Ecto neural progenitor cell (in vitro differentiated cells): ENCODE measurements around the gene IZUMO2.

Source experiments
- DNase-seq: peaks from one replicate; pipeline ENCODE4 v3.0.0-alpha.2; 2018; ENCODE audit warnings: low spot score

Gene IZUMO2

GRCh38 chr19:50162988-50163387 is at the start of gene IZUMO2:
Gene IZUMO2, minus strand, starts transcription at chr19:50163281. Its CDS starts 87 bp downstream, at chr19:50163194.
- no peak for DNase-seq

- DNase-seq = no peak
Measured at GRCh38 chr19:50210425-50210824, 47.3 kb upstream of the IZUMO2 start.

- DNase-seq = no peak
Measured at GRCh38 chr19:50209131-50209530, 46.0 kb upstream of the IZUMO2 start.

- DNase-seq = no peak
Measured at GRCh38 chr19:50207730-50208129, 44.6 kb upstream of the IZUMO2 start.

- no peak for DNase-seq
Measured at GRCh38 chr19:50206191-50206590, 43.1 kb upstream of the IZUMO2 start.

GRCh38 chr19:50205681-50206138 is 42.6 kb upstream of the IZUMO2 start:
- DNase-seq = peak; percentile 55

GRCh38 chr19:50204811-50205675 is 42.0 kb upstream of the IZUMO2 start:
- peak; percentile 90 for DNase-seq

GRCh38 chr19:50204081-50204428 is 41.0 kb upstream of the IZUMO2 start:
- DNase-seq = no peak

GRCh38 chr19:50203281-50204080 is 40.4 kb upstream of the IZUMO2 start, which contains the start of gene MYH14:
Gene MYH14, plus strand, starts transcription at chr19:50203622. Its CDS starts 6,744 bp downstream, at chr19:50210366.
- peak; percentile 96 for DNase-seq

GRCh38 chr19:50202962-50203280 is 39.8 kb upstream of the IZUMO2 start:
- DNase-seq = no peak

- DNase-seq = no peak
Measured at GRCh38 chr19:50202386-50202785, 39.3 kb upstream of the IZUMO2 start.

- no peak for DNase-seq
Measured at GRCh38 chr19:50199259-50199555, 36.1 kb upstream of the IZUMO2 start.

GRCh38 chr19:50198431-50199258 is 35.6 kb upstream of the IZUMO2 start:
- no peak for DNase-seq

GRCh38 chr19:50197348-50197747 is 34.3 kb upstream of the IZUMO2 start:
- no peak for DNase-seq

GRCh38 chr19:50196322-50196932 is 33.3 kb upstream of the IZUMO2 start:
- no peak for DNase-seq

GRCh38 chr19:50195224-50195623 is 32.1 kb upstream of the IZUMO2 start:
- DNase-seq = no peak

GRCh38 chr19:50192463-50193211 is 29.6 kb upstream of the IZUMO2 start:
- DNase-seq = no peak

GRCh38 chr19:50191216-50191615 is 28.1 kb upstream of the IZUMO2 start:
- no peak for DNase-seq

- DNase-seq = no peak
Measured at GRCh38 chr19:50190439-50190891, 27.4 kb upstream of the IZUMO2 start.

GRCh38 chr19:50189331-50189730 is 26.2 kb upstream of the IZUMO2 start:
- no peak for DNase-seq

GRCh38 chr19:50187937-50188336 is 24.9 kb upstream of the IZUMO2 start:
- no peak for DNase-seq
